RPMI7951 (cell line): ENCODE results near the gene PCDHAC1. TPM values are rescaled to one million over a fixed set of nuclear protein-coding genes. Genes with fewer than 3 reads are reported as not detected.
"Not testable (repeated sequence)": the region's sequence is repeated elsewhere in the genome, so short reads cannot be mapped to it uniquely, and the experiment has no call there.

Source experiments
- DNase-seq: peaks from one replicate; pipeline ENCODE4 v3.0.0-alpha.2; 2012; ENCODE audit warnings: low read depth
- total RNA-seq: library from RNA; depleted of rRNA; stranded (reverse); fragments of >200 nt; shearing (Covaris generic); gene quantifications from 2 replicates; pipeline ENCODE4 v1.2.3, GENCODE V29; 2014; rRNA removed

PCDHAC1 gene
- total RNA-seq = not detected in 2 replicates

GRCh38 chr5:140925806-140926442, at the start of gene PCDHAC1:
Gene PCDHAC1 (plus strand): TSS chr5:140926299. CDS start chr5:140926893, 594 bp downstream.
- no peak for DNase-seq

- not testable (repeated sequence) for DNase-seq
Measured at GRCh38 chr5:140876541-140877261, 49.4 kb upstream of the PCDHAC1 start.

- DNase-seq = no peak
Measured at GRCh38 chr5:140877262-140877581, 48.9 kb upstream of the PCDHAC1 start.

- DNase-seq = peak; percentile 4
Measured at GRCh38 chr5:140881889-140882590, 44.1 kb upstream of the PCDHAC1 start, which contains the start of gene PCDHA13. Gene PCDHA13 (plus strand): TSS chr5:140882124. CDS start chr5:140882269, 145 bp downstream.

- DNase-seq = peak; percentile 9
Measured at GRCh38 chr5:140882591-140882899, 43.6 kb upstream of the PCDHAC1 start.

GRCh38 chr5:140883373-140883772, 42.7 kb upstream of the PCDHAC1 start:
- DNase-seq = no peak

GRCh38 chr5:140883927-140884697, 42.0 kb upstream of the PCDHAC1 start:
- no peak for DNase-seq

GRCh38 chr5:140916325-140916724, 9.8 kb upstream of the PCDHAC1 start:
- DNase-seq = no peak

GRCh38 chr5:140923601-140924000, 2.5 kb upstream of the PCDHAC1 start:
- DNase-seq = no peak

- DNase-seq = peak; percentile 22
Measured at GRCh38 chr5:140926443-140927227, 536 bp downstream of the PCDHAC1 start.

GRCh38 chr5:140927228-140927573, 1.1 kb downstream of the PCDHAC1 start:
- DNase-seq = no peak

GRCh38 chr5:140934964-140935606, 9.0 kb downstream of the PCDHAC1 start:
- no peak for DNase-seq

- no peak for DNase-seq
Measured at GRCh38 chr5:140946578-140946977, 20.5 kb downstream of the PCDHAC1 start.

- no peak for DNase-seq
Measured at GRCh38 chr5:140951636-140952035, 25.5 kb downstream of the PCDHAC1 start.

GRCh38 chr5:140953234-140953633, 27.1 kb downstream of the PCDHAC1 start:
- no peak for DNase-seq

- no peak for DNase-seq
Measured at GRCh38 chr5:140962190-140962589, 36.1 kb downstream of the PCDHAC1 start.

GRCh38 chr5:140964356-140964755, 38.3 kb downstream of the PCDHAC1 start:
- no peak for DNase-seq

GRCh38 chr5:140965905-140966292, 39.8 kb downstream of the PCDHAC1 start:
- no peak for DNase-seq

GRCh38 chr5:140966293-140967225, 40.5 kb downstream of the PCDHAC1 start, which contains the start of gene PCDHAC2:
Gene PCDHAC2 (plus strand): TSS chr5:140966476. CDS start chr5:140966767, 291 bp downstream.
- peak; percentile 11 for DNase-seq
